ENCODE results near the gene GRAMD1B. TPM values are rescaled to one million over a fixed set of nuclear protein-coding genes. Genes with fewer than 3 reads are reported as not detected.

GRAMD1B gene
- total RNA-seq, result 2.4 and 3.0 TPM in 2 replicates

DNA sequence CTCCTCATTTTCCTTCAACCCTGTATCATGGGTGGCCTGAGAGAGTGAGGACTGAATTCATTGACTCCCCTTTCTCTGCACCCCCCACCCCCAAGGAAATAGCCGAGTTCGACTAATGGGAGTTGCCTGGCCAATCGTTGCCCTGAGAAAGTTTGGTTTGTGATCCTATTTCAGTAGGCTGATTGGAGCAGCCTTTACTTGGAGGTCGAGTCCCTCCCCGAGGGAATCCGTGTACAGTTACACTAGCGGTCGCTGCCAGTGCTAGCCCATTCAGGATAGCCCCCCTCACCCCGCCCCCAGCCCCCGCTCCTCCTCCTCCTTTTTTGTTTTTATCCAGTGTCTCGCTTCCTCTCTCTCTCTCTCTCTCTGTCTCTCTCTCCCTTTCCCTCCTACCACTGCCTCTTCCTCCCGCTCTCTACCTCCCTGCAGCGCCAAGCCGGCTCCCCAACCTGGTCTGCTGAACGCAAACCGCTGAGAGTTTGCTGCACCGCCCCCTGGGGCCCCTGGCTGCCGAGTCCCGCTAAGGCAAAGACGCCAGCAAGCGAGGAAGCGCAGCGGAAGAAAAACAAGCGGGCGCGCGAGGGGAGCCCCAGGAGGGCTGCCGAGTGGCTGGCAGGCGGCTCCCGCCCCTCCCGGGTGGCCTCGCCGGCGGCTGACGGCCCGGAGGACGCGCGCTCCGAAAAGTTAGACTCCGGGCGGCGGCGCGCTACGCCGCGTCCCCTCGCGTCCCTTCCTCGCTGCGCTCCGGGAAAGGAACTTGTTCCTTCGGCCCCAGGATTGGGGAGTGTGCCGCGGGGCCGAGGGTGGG, at the start of gene GRAMD1B:
Gene GRAMD1B (plus strand): TSS at position 357 of the 808 bp plus-strand sequence. CDS start 524 bp downstream, outside the sequence.

GRCh38 chr11:123654566-123655081, 224.6 kb downstream of the GRAMD1B start, which contains the start of gene SCN3B:
Gene SCN3B, minus strand, starts transcription at chr11:123654624. Its CDS starts 823 bp downstream, at chr11:123653801.

Other genes starting within 250 kb of the GRAMD1B start
- gene CLMP, start 235.0 kb upstream of the GRAMD1B start, total RNA-seq, result 0.11 and 0.26 TPM in 2 replicates
- 4.8 and 10.0 TPM in 2 replicates for gene SCN3B, start 224.4 kb downstream of the GRAMD1B start, total RNA-seq

Measured in dermis lymphatic vessel endothelial cell (primary cell).